Right lung (tissue), 5 donors: ENCODE data around the gene KCNT1. TPM values are rescaled to one million over a fixed set of nuclear protein-coding genes. Genes with fewer than 3 reads are reported as not detected.

Experiments
- DNase-seq, 2 donors: peaks; one replicate each; pipeline ENCODE4 v3.0.0-alpha.2; 2013
- polyA plus RNA-seq, 5 donors: library from polyadenylated mRNA; unstranded; fragments of 120-200 nt; gene quantifications; one replicate each; pipeline versions ENCODE4 v1.2.1 to v1.2.3, GENCODE V29; 2013; ENCODE audit warnings: inconsistent platforms in 1 of 5, low replicate concordance in 1 of 5; ENCODE audit not compliant: insufficient read length in 5 of 5, insufficient read depth in 1 of 5

The KCNT1 gene
- polyA plus RNA-seq, 5 donors: 0.21 to 0.90 (median 0.53) TPM

- no peak for DNase-seq
Measured at GRCh38 chr9:135745686-135746324, 43.8 kb downstream of the KCNT1 start.

GRCh38 chr9:135746565-135746964 is 44.6 kb downstream of the KCNT1 start:
- DNase-seq: no peak

- no peak for DNase-seq
Measured at GRCh38 chr9:135747311-135747710, 45.3 kb downstream of the KCNT1 start.

- DNase-seq: no peak
Measured at GRCh38 chr9:135748676-135749075, 46.7 kb downstream of the KCNT1 start.

GRCh38 chr9:135749171-135750045 is 47.4 kb downstream of the KCNT1 start:
- DNase-seq: no peak

- DNase-seq: no peak
Measured at GRCh38 chr9:135750786-135751185, 48.8 kb downstream of the KCNT1 start.

- no peak for DNase-seq
Measured at GRCh38 chr9:135751501-135751900, 49.5 kb downstream of the KCNT1 start.

GRCh38 chr9:135752281-135753204 is 50.6 kb downstream of the KCNT1 start:
- no peak for DNase-seq

GRCh38 chr9:135753391-135754105 is 51.6 kb downstream of the KCNT1 start:
- no peak for DNase-seq

GRCh38 chr9:135756576-135756975 is 54.6 kb downstream of the KCNT1 start:
- DNase-seq: no peak

GRCh38 chr9:135757356-135757755 is 55.4 kb downstream of the KCNT1 start:
- DNase-seq: no peak

- DNase-seq: no peak
Measured at GRCh38 chr9:135758056-135758455, 56.1 kb downstream of the KCNT1 start.

GRCh38 chr9:135758870-135759269 is 56.9 kb downstream of the KCNT1 start:
- DNase-seq: no peak

GRCh38 chr9:135759676-135760300 is 57.8 kb downstream of the KCNT1 start:
- no peak for DNase-seq

GRCh38 chr9:135760465-135760864 is 58.5 kb downstream of the KCNT1 start:
- DNase-seq: no peak

GRCh38 chr9:135761150-135761844 is 59.3 kb downstream of the KCNT1 start:
- DNase-seq: no peak

GRCh38 chr9:135761845-135762168 is 59.8 kb downstream of the KCNT1 start:
- DNase-seq: no peak

- DNase-seq: no peak
Measured at GRCh38 chr9:135762921-135763320, 60.9 kb downstream of the KCNT1 start.

- no peak for DNase-seq
Measured at GRCh38 chr9:135763716-135764446, 61.9 kb downstream of the KCNT1 start.

- DNase-seq: no peak
Measured at GRCh38 chr9:135764731-135765130, 62.7 kb downstream of the KCNT1 start.
